A549 (cell line): ENCODE results near the gene PKHD1. TPM values are rescaled to one million over a fixed set of nuclear protein-coding genes. Genes with fewer than 3 reads are reported as not detected.

Experiments used
- ATAC-seq, 2 experiments: fragments of 200-7000 bp in 1 of 2; fragments of >200 bp in 1 of 2; cut with Nextera tagmentation in 1 of 2; cut with Tn5 transposase in 1 of 2; 3 replicates each; pipeline versions ENCODE4 v1.8.0 to v1.9.1; 2018 to 2020; ENCODE audit warnings: mild to moderate bottlenecking in 1 of 2, moderate library complexity in 1 of 2
- CTCF ChIA-PET: fragments of 300-600 bp; sonication (Branson Sonifier 250); formaldehyde crosslinking; extraction: SDS; loops from one replicate; lab custom pipeline; 2021; ENCODE audit warnings: antibody characterized with exemption, inconsistent platforms; lab: Yijun Ruan, JAX
- POLR2A ChIA-PET: fragments of 350-600 bp; formaldehyde crosslinking; extraction: SDS; loops from one replicate; lab custom pipeline; 2021; ENCODE audit warnings: antibody characterized with exemption, inconsistent platforms; lab: Yijun Ruan, JAX
- DNase-seq, 2 experiments: peaks; one replicate each; pipeline versions ENCODE4 v3.0.0 to v3.0.0-alpha.2; 2011 to 2016; ENCODE audit warnings: low read depth in 1 of 2, low spot score in 1 of 2
- FAIRE-seq: peaks from 2 replicates; lab custom pipeline; 2011; peaks lifted over from hg19 to GRCh38; lab: Jason Lieb, UNC
- H3K27ac ChIP-seq, 2 experiments: fragments of >200 bp; sonication (Bioruptor Twin); formaldehyde crosslinking; 3 replicates each; pipeline ENCODE4 v1.5.1; 2016 to 2017
- H3K4me1 ChIP-seq: fragments of >200 bp; sonication (Bioruptor Twin); formaldehyde crosslinking; 3 replicates; pipeline ENCODE4 v1.6.1; 2016
- H3K4me2 ChIP-seq: fragments of >200 bp; sonication (Bioruptor Twin); formaldehyde crosslinking; 3 replicates; pipeline ENCODE4 v1.6.1; 2016
- H3K4me3 ChIP-seq: fragments of >200 bp; sonication (Bioruptor Twin); formaldehyde crosslinking; 3 replicates; pipeline ENCODE4 v1.5.1; 2016
- H3K9me3 ChIP-seq: fragments of >200 bp; sonication (Bioruptor Twin); formaldehyde crosslinking; 3 replicates; pipeline ENCODE4 v1.6.1; 2016
- CEBPB ChIP-seq, 2 experiments: fragments of >200 bp in 1 of 2; sonication (Bioruptor Twin) in 1 of 2; formaldehyde crosslinking in 1 of 2; IDR thresholded peaks; 2 replicates each; pipeline ENCODE4 v1.6.1; 2012 to 2016
- EHF ChIP-seq: fragments of 250-450 bp; sonication (Bioruptor Pico); IDR thresholded peaks from 2 replicates; pipeline ENCODE4 v1.5.0; 2020; ENCODE audit warnings: mild to moderate bottlenecking
- ESRRA ChIP-seq: fragments of 150-350 bp; IDR thresholded peaks from 2 replicates; pipeline ENCODE4 v1.6.1; 2014; ENCODE audit warnings: mild to moderate bottlenecking, low read length, borderline replicate concordance
- FOSL2 ChIP-seq, 2 experiments: fragments of 450-650 bp in 1 of 2; fragments of >200 bp in 1 of 2; sonication (Bioruptor Twin) in 1 of 2; formaldehyde crosslinking; IDR thresholded peaks; 2 replicates each; pipeline versions ENCODE4 v1.5.0 to v1.6.1; 2016 to 2020; ENCODE audit warnings: mild to moderate bottlenecking in 1 of 2, moderate library complexity in 1 of 2
- HES2 ChIP-seq: fragments of >200 bp; sonication (Bioruptor Twin); formaldehyde crosslinking; IDR thresholded peaks from 2 replicates; pipeline ENCODE4 v1.6.1; 2016
- HEYL ChIP-seq: fragments of 250-450 bp; sonication (Bioruptor Pico); IDR thresholded peaks from 2 replicates; pipeline ENCODE4 v1.8.0; 2021; ENCODE audit warnings: mild to moderate bottlenecking, moderate library complexity
- HMGXB4 ChIP-seq: fragments of 250-450 bp; sonication (Bioruptor Pico); IDR thresholded peaks from 2 replicates; pipeline ENCODE4 v1.5.0; 2021; ENCODE audit warnings: mild to moderate bottlenecking, moderate library complexity, borderline replicate concordance
- HOXB13 ChIP-seq: fragments of 250-450 bp; sonication (Bioruptor Pico); IDR thresholded peaks from 2 replicates; pipeline ENCODE4 v1.5.0; 2020; ENCODE audit warnings: low read depth, mild to moderate bottlenecking, moderate library complexity
- KDM1A ChIP-seq: fragments of 200-600 bp; sonication (generic); IDR thresholded peaks from 2 replicates; pipeline ENCODE4 v1.6.1; 2016; ENCODE audit warnings: low read depth, mild to moderate bottlenecking
- KDM5A ChIP-seq: fragments of 200-600 bp; sonication (generic); IDR thresholded peaks from 2 replicates; pipeline ENCODE4 v1.6.1; 2016; ENCODE audit warnings: antibody characterized with exemption, mild to moderate bottlenecking
- MAFK ChIP-seq: fragments of 450-650 bp; IDR thresholded peaks from 2 replicates; pipeline ENCODE4 v1.6.1; 2014; ENCODE audit not compliant: partially characterized antibody
- MAZ ChIP-seq: fragments of 150-350 bp; IDR thresholded peaks from 2 replicates; pipeline ENCODE4 v1.6.1; 2014; ENCODE audit warnings: antibody characterized with exemption, low read depth, low read length, borderline replicate concordance
- MYC ChIP-seq: IDR thresholded peaks from 2 replicates; pipeline ENCODE4 v1.6.1; 2012; ENCODE audit warnings: mild to moderate bottlenecking, inconsistent platforms, low read length, improper control_type of control experiment, borderline replicate concordance
- NPAS2 ChIP-seq: fragments of 250-450 bp; sonication (Bioruptor Pico); IDR thresholded peaks from 2 replicates; pipeline ENCODE4 v1.8.0; 2022; ENCODE audit warnings: mild to moderate bottlenecking, moderate library complexity, borderline replicate concordance
- POLR2AphosphoS2 ChIP-seq: conservative IDR thresholded peaks from 2 replicates; pipeline ENCODE4 v1.6.1; 2012; ENCODE audit warnings: low read length, improper control_type of control experiment, inconsistent platforms
- RCOR1 ChIP-seq: fragments of 150-350 bp; IDR thresholded peaks from 2 replicates; pipeline ENCODE4 v1.6.1; 2014; ENCODE audit warnings: antibody characterized with exemption, low read length, low read depth
- RFX5 ChIP-seq: fragments of 450-650 bp; IDR thresholded peaks from 2 replicates; pipeline ENCODE4 v1.7.1; 2014; ENCODE audit warnings: antibody characterized with exemption, mild to moderate bottlenecking, moderate library complexity
- SMC3 ChIP-seq: fragments of >200 bp; sonication (Bioruptor Twin); formaldehyde crosslinking; IDR thresholded peaks from 3 replicates; pipeline ENCODE4 v1.6.1; 2018; ENCODE audit warnings: inconsistent platforms
- SREBF2 ChIP-seq: fragments of 450-650 bp; IDR thresholded peaks from 2 replicates; pipeline ENCODE4 v1.6.1; 2014; ENCODE audit warnings: mild to moderate bottlenecking, moderate library complexity
- TFCP2L1 ChIP-seq: fragments of 250-450 bp; sonication (Bioruptor Pico); IDR thresholded peaks from 2 replicates; pipeline ENCODE4 v1.5.0; 2021; ENCODE audit warnings: mild to moderate bottlenecking
- USF2 ChIP-seq: fragments of 450-650 bp; IDR thresholded peaks from 2 replicates; pipeline ENCODE4 v1.6.1; 2014; ENCODE audit warnings: antibody characterized with exemption
- ZSCAN20 ChIP-seq: fragments of 250-450 bp; sonication (Bioruptor Pico); IDR thresholded peaks from 2 replicates; pipeline ENCODE4 v1.8.0; 2022; ENCODE audit warnings: mild to moderate bottlenecking, moderate library complexity
- WGBS: methylation state at CpG from one replicate; pipeline ENCODE4 v1.1.6; 2017; ENCODE audit errors: missing lambda C conversion rate; 5-methylcytosine and 5-hydroxymethylcytosine counted together
- polyA plus RNA-seq, 4 experiments: library from polyadenylated mRNA; depleted of rRNA in 3 of 4; stranded (reverse); fragments of >200 nt; fragmentation: RNase III in 1 of 4; extraction: RNeasy Plus Mini Kit Qiagen cat#74134 plus additional on column Dnase treatment in 1 of 4; gene quantifications; 2 replicates in 3 of 4; 3 replicates in 1 of 4; pipeline ENCODE4 v1.2.3, GENCODE V29; 2011 to 2017

The PKHD1 gene
- polyA plus RNA-seq, 2 of the 4 experiments (the other 2 are of a cell fraction): not detected

GRCh38 chr6:51995214-51995755 is 92.1 kb downstream of the PKHD1 start:
- ChIA-PET POLR2A (no interaction called here), CTCF (no interaction called here)
- H3K4me3 ChIP-seq: no peak overlapping the region
- WGBS: 21% methylated on average over 1 of the region's 1 CpG
- no peak overlapping the region for H3K4me2 ChIP-seq
- no peaks in the 10 kb centered on the region for H3K4me1 ChIP-seq
- no peak for DNase-seq
- no peak overlapping the region for H3K27ac ChIP-seq
- no peaks in the 10 kb centered on the region for H3K9me3 ChIP-seq
- no peak for FAIRE-seq
- TF ChIP-seq HMGXB4 (no peak), TFCP2L1 (CRISPR knock-in tag) (no peak), MAZ (no peak), HES2 (no peak), FOSL2 (IDR thresholded peaks at IDR 0.05) (no peak), FOSL2 (CRISPR knock-in tag; IDR thresholded peaks at IDR 0.05) (no peak), HOXB13 (CRISPR knock-in tag) (no peak), MYC (no peak), HEYL (CRISPR knock-in tag) (no peak), ZSCAN20 (CRISPR knock-in tag) (no peak), CEBPB (IDR thresholded peaks at IDR 0.05) (no peak), KDM1A (no peak), KDM5A (no peak)
- no peak for ATAC-seq

- no peak overlapping the region for H3K4me3 ChIP-seq
- FAIRE-seq (no peak), ATAC-seq (no peak), DNase-seq (no peak)
- ChIA-PET POLR2A (no interaction called here), CTCF (interaction anchor here (1.1 kb wide), 1 partner anchor 29 kb away, joined by 5 read pairs; no protein-coding TSS in a partner anchor)
- H3K4me1 ChIP-seq: no peaks in the 10 kb centered on the region
- no peak overlapping the region for H3K27ac ChIP-seq
- no peak overlapping the region for H3K4me2 ChIP-seq
- no peaks in the 10 kb centered on the region for H3K9me3 ChIP-seq
- WGBS: 5% methylated on average over 3 of the region's 3 CpGs
- TF ChIP-seq ESRRA: no peak
Measured at GRCh38 chr6:51992876-51993275, 94.5 kb downstream of the PKHD1 start.

GRCh38 chr6:51989789-51990188 is 97.6 kb downstream of the PKHD1 start:
- CTCF ChIA-PET: no interaction called here
- H3K4me1 ChIP-seq: no peaks in the 10 kb centered on the region
- TF ChIP-seq HEYL (CRISPR knock-in tag) (no peak), MAZ (no peak), RFX5 (no peak), POLR2AphosphoS2 (no peak), SMC3 (no peak), SREBF2 (no peak), ESRRA (no peak), NPAS2 (CRISPR knock-in tag) (no peak), MAFK (no peak), EHF (CRISPR knock-in tag) (no peak), USF2 (no peak), HES2 (no peak), CEBPB (IDR thresholded peaks at IDR 0.05) (no peak), RCOR1 (no peak), MYC (no peak)
- 50% methylated on average over 1 of the region's 1 CpG for WGBS
- DNase-seq (no peak), FAIRE-seq (no peak), ATAC-seq (no peak)
- POLR2A ChIA-PET: no interaction called here
- no peaks in the 10 kb centered on the region for H3K9me3 ChIP-seq
- no peak overlapping the region for H3K4me2 ChIP-seq
- no peak overlapping the region for H3K4me3 ChIP-seq
- no peak overlapping the region for H3K27ac ChIP-seq
